OCI-LY3 (cell line): ENCODE results near the gene PTPRN2.

Source experiments
- EZH2phosphoT487 ChIP-seq: fragments of 200-600 bp; shearing (Covaris generic); IDR thresholded peaks from 2 replicates; pipeline ENCODE4 v1.6.1; 2018; ENCODE audit warnings: antibody characterized with exemption, mixed run types, low read depth
- TF ChIP-seq, protein P1 (sequence below): fragments of 200-600, 300-600 bp; sonication (generic); IDR thresholded peaks from 2 replicates; pipeline ENCODE4 v1.5.1; 2014; ENCODE audit warnings: antibody characterized with exemption, low read length, low read depth

DNA sequence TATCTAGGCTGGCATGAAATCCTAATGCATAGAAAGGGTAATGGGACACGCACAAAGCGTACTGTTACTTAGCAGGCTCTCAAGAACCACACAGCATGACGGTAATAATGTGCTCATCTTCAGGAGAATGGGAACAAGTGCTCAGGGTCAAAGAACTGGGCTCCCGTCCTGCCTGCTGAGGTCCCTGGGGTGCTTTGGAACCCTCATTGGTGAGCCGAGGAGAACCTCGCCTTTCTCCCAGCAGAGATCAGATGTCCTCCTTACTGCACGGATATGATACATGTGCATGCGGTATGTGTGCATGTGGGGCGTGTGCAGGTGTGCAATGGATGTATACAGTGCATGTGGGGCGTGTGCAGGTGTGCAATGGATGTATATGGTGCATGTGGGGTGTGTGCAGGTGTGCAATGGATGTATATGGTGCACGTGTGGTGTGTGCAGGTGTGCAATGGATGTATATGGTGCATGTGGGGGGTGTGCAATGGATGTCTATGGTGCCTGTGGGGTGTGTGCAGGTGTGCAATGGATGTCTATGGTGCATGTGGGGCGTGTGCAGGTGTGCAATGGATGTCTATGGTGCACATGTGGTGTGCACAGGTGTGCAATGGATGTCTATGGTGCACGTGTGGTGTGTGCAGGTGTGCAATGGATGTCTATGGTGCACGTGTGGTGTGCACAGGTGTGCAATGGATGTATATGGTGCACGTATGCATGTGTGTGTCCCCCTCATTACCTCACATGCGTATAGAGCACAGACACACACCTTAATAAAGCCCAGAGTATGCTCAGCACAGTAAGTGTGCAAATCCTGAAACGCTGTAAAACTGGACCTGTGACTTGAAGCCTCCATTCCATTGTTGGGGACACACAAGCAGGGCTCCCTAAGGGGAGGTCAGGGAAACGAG, 336.3 kb downstream of the PTPRN2 start:
- TF ChIP-seq, protein P1, sequence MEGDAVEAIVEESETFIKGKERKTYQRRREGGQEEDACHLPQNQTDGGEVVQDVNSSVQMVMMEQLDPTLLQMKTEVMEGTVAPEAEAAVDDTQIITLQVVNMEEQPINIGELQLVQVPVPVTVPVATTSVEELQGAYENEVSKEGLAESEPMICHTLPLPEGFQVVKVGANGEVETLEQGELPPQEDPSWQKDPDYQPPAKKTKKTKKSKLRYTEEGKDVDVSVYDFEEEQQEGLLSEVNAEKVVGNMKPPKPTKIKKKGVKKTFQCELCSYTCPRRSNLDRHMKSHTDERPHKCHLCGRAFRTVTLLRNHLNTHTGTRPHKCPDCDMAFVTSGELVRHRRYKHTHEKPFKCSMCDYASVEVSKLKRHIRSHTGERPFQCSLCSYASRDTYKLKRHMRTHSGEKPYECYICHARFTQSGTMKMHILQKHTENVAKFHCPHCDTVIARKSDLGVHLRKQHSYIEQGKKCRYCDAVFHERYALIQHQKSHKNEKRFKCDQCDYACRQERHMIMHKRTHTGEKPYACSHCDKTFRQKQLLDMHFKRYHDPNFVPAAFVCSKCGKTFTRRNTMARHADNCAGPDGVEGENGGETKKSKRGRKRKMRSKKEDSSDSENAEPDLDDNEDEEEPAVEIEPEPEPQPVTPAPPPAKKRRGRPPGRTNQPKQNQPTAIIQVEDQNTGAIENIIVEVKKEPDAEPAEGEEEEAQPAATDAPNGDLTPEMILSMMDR: no peak
- TF ChIP-seq EZH2phosphoT487: no peak
